ENCODE measurements around the gene PRDM10. TPM values are rescaled to one million over a fixed set of nuclear protein-coding genes. Genes with fewer than 3 reads are reported as not detected.

PRDM10 gene
- total RNA-seq, 1 experiment from 2014 or later, result 9.2 TPM

DNA sequence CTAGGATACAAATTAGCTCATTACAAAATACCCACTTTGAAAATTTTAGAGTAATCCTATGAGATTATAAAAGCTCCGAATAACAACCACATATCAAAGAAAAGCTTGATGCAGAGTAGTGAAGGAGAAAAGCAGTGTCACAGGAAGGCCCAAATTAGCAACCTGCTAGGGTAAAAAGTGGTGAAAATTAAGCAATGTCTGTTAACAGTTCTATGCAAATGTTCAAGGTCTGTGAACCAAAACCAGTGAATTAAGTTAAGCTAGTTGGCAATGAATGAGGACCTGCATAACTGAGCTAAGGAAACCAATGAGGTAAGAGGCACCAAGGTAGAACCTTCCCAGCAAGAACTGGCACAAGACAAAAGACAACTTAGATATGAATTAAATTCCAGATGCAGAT, 29.6 kb downstream of the PRDM10 start:
- Histone ChIP-seq H3K36me3 (ENCODE audit: control insufficient read depth in 1 of 2, insufficient read depth in 2 of 2, low read length in 2 of 2) (no peaks in the 10 kb centered on the region), H2AFZ (ENCODE audit: low read depth, low read length, poor library complexity, severe bottlenecking) (no peak overlapping the region), H3K9me2 (ENCODE audit: insufficient read depth) (no peaks in the 10 kb centered on the region), H3K27ac (ENCODE audit: low read depth, low read length) (no peak overlapping the region), H3K4me1 (ENCODE audit: control insufficient read depth in 1 of 2, insufficient read depth in 2 of 2, low read length in 2 of 2) (no peaks in the 10 kb centered on the region), H3K4me3 (replicated peaks in 1 of 2; ENCODE audit: low read depth in 1 of 2, low read length in 2 of 2) (no peak overlapping the region), H3K27me3 (ENCODE audit: insufficient read depth, low read length) (no peaks in the 10 kb centered on the region), H3K9ac (ENCODE audit: low read length) (no peak overlapping the region), H4K20me1 (ENCODE audit: insufficient read depth) (no peaks in the 10 kb centered on the region), H3K9me3 (ENCODE audit: control insufficient read depth in 1 of 2, insufficient read depth in 1 of 2, low read depth in 1 of 2, low read length in 2 of 2) (no peaks in the 10 kb centered on the region), H3K79me2 (ENCODE audit: insufficient read depth, low read length) (no peaks in the 10 kb centered on the region), H3K4me2 (ENCODE audit: low read length) (no peak overlapping the region)
- no TSS peak for BruUV-seq (replicated peaks)
- TF ChIP-seq POLR2A (IDR thresholded peaks at IDR 0.05; ENCODE audit: borderline replicate concordance, extremely low read depth, insufficient read depth, insufficient read length) (no peak), ZNF274 (IDR thresholded peaks at IDR 0.05; ENCODE audit: low read depth, low read length) (no peak), CEBPB (IDR thresholded peaks at IDR 0.05; ENCODE audit: low read depth) (no peak), ZFX (IDR thresholded peaks at IDR 0.05) (no peak), YY1 (IDR thresholded peaks at IDR 0.05; ENCODE audit: extremely low read depth, insufficient replicate concordance, low read depth, low read length) (no peak), EGR1 (IDR thresholded peaks at IDR 0.05; ENCODE audit: low read depth) (no peak), FOSL1 (IDR thresholded peaks at IDR 0.05; ENCODE audit: low read depth) (no peak), SIN3A (IDR thresholded peaks at IDR 0.05; ENCODE audit: low read depth) (no peak), RAD21 (IDR thresholded peaks at IDR 0.05; ENCODE audit: low read depth) (no peak)
- TF ChIP-seq, protein P1, sequence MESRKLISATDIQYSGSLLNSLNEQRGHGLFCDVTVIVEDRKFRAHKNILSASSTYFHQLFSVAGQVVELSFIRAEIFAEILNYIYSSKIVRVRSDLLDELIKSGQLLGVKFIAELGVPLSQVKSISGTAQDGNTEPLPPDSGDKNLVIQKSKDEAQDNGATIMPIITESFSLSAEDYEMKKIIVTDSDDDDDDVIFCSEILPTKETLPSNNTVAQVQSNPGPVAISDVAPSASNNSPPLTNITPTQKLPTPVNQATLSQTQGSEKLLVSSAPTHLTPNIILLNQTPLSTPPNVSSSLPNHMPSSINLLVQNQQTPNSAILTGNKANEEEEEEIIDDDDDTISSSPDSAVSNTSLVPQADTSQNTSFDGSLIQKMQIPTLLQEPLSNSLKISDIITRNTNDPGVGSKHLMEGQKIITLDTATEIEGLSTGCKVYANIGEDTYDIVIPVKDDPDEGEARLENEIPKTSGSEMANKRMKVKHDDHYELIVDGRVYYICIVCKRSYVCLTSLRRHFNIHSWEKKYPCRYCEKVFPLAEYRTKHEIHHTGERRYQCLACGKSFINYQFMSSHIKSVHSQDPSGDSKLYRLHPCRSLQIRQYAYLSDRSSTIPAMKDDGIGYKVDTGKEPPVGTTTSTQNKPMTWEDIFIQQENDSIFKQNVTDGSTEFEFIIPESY (IDR thresholded peaks at IDR 0.05; ENCODE audit: extremely low read depth, insufficient replicate concordance, low read length), result no peak
- TF ChIP-seq, protein P2, sequence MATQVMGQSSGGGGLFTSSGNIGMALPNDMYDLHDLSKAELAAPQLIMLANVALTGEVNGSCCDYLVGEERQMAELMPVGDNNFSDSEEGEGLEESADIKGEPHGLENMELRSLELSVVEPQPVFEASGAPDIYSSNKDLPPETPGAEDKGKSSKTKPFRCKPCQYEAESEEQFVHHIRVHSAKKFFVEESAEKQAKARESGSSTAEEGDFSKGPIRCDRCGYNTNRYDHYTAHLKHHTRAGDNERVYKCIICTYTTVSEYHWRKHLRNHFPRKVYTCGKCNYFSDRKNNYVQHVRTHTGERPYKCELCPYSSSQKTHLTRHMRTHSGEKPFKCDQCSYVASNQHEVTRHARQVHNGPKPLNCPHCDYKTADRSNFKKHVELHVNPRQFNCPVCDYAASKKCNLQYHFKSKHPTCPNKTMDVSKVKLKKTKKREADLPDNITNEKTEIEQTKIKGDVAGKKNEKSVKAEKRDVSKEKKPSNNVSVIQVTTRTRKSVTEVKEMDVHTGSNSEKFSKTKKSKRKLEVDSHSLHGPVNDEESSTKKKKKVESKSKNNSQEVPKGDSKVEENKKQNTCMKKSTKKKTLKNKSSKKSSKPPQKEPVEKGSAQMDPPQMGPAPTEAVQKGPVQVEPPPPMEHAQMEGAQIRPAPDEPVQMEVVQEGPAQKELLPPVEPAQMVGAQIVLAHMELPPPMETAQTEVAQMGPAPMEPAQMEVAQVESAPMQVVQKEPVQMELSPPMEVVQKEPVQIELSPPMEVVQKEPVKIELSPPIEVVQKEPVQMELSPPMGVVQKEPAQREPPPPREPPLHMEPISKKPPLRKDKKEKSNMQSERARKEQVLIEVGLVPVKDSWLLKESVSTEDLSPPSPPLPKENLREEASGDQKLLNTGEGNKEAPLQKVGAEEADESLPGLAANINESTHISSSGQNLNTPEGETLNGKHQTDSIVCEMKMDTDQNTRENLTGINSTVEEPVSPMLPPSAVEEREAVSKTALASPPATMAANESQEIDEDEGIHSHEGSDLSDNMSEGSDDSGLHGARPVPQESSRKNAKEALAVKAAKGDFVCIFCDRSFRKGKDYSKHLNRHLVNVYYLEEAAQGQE (IDR thresholded peaks at IDR 0.05; ENCODE audit: low read depth), result no peak
- TF ChIP-seq, protein P3, sequence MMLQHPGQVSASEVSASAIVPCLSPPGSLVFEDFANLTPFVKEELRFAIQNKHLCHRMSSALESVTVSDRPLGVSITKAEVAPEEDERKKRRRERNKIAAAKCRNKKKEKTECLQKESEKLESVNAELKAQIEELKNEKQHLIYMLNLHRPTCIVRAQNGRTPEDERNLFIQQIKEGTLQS (IDR thresholded peaks at IDR 0.05), result no peak
- TF ChIP-seq, protein P4, sequence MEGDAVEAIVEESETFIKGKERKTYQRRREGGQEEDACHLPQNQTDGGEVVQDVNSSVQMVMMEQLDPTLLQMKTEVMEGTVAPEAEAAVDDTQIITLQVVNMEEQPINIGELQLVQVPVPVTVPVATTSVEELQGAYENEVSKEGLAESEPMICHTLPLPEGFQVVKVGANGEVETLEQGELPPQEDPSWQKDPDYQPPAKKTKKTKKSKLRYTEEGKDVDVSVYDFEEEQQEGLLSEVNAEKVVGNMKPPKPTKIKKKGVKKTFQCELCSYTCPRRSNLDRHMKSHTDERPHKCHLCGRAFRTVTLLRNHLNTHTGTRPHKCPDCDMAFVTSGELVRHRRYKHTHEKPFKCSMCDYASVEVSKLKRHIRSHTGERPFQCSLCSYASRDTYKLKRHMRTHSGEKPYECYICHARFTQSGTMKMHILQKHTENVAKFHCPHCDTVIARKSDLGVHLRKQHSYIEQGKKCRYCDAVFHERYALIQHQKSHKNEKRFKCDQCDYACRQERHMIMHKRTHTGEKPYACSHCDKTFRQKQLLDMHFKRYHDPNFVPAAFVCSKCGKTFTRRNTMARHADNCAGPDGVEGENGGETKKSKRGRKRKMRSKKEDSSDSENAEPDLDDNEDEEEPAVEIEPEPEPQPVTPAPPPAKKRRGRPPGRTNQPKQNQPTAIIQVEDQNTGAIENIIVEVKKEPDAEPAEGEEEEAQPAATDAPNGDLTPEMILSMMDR (IDR thresholded peaks at IDR 0.05 in 2 of 3, conservative IDR thresholded peaks at IDR 0.05 in 1 of 3; ENCODE audit: borderline replicate concordance in 1 of 3, insufficient read depth in 1 of 3, low read depth in 2 of 3, low read length in 2 of 3), result no peak
- CTCF ChIA-PET, result interaction anchor here (0.7 kb wide), 1 partner anchor 30 kb away, joined by 5 read pairs; the partner anchor contains the start of gene PRDM10
- no peak for ATAC-seq
- intact Hi-C loops (cut with micrococcal nuclease), result no loop called here
- DNase-seq (ENCODE audit: low read depth, low spot score), result no peak
- RAD21 ChIA-PET (ENCODE audit: low non-redundant PET in 1 of 2, low total read pairs in 2 of 2, uncharacterized antibody in 2 of 2, unreplicated experiment in 2 of 2), result interaction anchor here in 1 of 2 experiments (0.6 kb wide), 1 partner anchor 98 kb away, joined by 3 read pairs; no protein-coding TSS in a partner anchor
- POLR2A ChIA-PET, result interaction anchor here (1.1 kb wide), 1 partner anchor 29 kb away, joined by 4 read pairs; the partner anchor contains the start of gene PRDM10
